PC-3 (cell line): ENCODE results near the gene CRIM1.

ENCODE experiments used
- CTCF ChIP-seq: fragments of 300-600 bp; sonication (generic); conservative IDR thresholded peaks from 2 replicates; pipeline ENCODE4 v1.5.1; 2017; ENCODE audit warnings: antibody characterized with exemption, low read depth, mild to moderate bottlenecking, low read length
- EZH2phosphoT487 ChIP-seq: fragments of 300-600 bp; sonication (generic); IDR thresholded peaks from 2 replicates; pipeline ENCODE4 v1.6.1; 2018; ENCODE audit warnings: mild to moderate bottlenecking, antibody characterized with exemption, low read length, borderline replicate concordance

GRCh38 chr2:36487947-36488346 is 132.4 kb downstream of the CRIM1 start:
- TF ChIP-seq EZH2phosphoT487 (no peak), CTCF (no peak)
